Osteocyte (in vitro differentiated cells): ENCODE data around the gene MGAT5. TPM values are rescaled to one million over a fixed set of nuclear protein-coding genes. Genes with fewer than 3 reads are reported as not detected.

Source experiments
- DNase-seq: peaks from one replicate; pipeline ENCODE4 v3.0.0; 2021; ENCODE audit warnings: mixed read lengths; ENCODE audit not compliant: unreplicated experiment; ENCODE audit errors: extremely low spot score
- H3K27ac Mint-ChIP-seq: one replicate; pipeline ENCODE4 v1.8.0; 2021; ENCODE audit warnings: mild to moderate bottlenecking, mixed read lengths; ENCODE audit not compliant: unreplicated experiment
- H3K27me3 Mint-ChIP-seq: one replicate; pipeline ENCODE4 v1.8.0; 2021; ENCODE audit warnings: mixed read lengths; ENCODE audit not compliant: unreplicated experiment
- H3K36me3 Mint-ChIP-seq: one replicate; pipeline ENCODE4 v1.8.0; 2021; ENCODE audit warnings: mixed read lengths; ENCODE audit not compliant: unreplicated experiment
- H3K4me1 Mint-ChIP-seq: one replicate; pipeline ENCODE4 v1.8.0; 2021; ENCODE audit warnings: mixed read lengths; ENCODE audit not compliant: unreplicated experiment
- H3K4me3 Mint-ChIP-seq: one replicate; pipeline ENCODE4 v1.8.0; 2021; ENCODE audit warnings: mild to moderate bottlenecking, moderate library complexity, mixed read lengths; ENCODE audit not compliant: unreplicated experiment
- H3K9me3 Mint-ChIP-seq: one replicate; pipeline ENCODE4 v1.8.0; 2021; ENCODE audit warnings: mixed read lengths; ENCODE audit not compliant: unreplicated experiment
- CTCF ChIP-seq: fragments of 200-600 bp; sonication (generic); IDR thresholded peaks from 2 replicates; pipeline ENCODE4 v1.5.0; 2021; ENCODE audit warnings: antibody characterized with exemption, mild to moderate bottlenecking, moderate library complexity
- total RNA-seq: library from RNA; stranded (reverse); gene quantifications from 2 replicates; pipeline ENCODE4 v1.2.1, GENCODE V29; 2021

The MGAT5 gene
- total RNA-seq, 1 donor from 2014 or later, result 22.6 TPM

DNA sequence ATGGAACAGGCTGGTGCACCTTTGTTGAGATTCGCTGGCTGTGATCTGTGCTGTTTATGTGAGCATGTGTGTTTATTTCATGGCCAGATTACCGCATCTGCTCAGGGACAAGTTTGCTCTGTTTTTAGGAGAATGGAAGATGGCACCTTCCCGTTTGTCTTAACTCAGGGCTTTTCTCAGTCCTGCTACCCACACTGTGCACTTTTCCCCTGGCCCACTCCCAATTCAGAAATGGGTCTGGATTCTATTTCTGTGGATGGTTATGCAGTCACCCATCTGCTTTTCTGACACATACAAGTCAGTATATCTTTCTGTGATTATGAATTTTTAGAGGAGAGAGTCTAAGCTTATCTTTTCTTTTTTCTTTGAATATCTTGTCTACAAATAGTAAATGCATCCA is 15.4 kb downstream of the MGAT5 start:
- no peak overlapping the region for H3K27ac Mint-ChIP-seq
- no peak overlapping the region for H3K4me3 Mint-ChIP-seq
- no peak for DNase-seq
- no peaks in the 10 kb centered on the region for H3K4me1 Mint-ChIP-seq
- H3K36me3 Mint-ChIP-seq, result peaks cover 5% of the 10 kb centered on the region
- no peak for TF ChIP-seq CTCF
- H3K9me3 Mint-ChIP-seq, result no peaks in the 10 kb centered on the region
- H3K27me3 Mint-ChIP-seq, result no peaks in the 10 kb centered on the region

DNA sequence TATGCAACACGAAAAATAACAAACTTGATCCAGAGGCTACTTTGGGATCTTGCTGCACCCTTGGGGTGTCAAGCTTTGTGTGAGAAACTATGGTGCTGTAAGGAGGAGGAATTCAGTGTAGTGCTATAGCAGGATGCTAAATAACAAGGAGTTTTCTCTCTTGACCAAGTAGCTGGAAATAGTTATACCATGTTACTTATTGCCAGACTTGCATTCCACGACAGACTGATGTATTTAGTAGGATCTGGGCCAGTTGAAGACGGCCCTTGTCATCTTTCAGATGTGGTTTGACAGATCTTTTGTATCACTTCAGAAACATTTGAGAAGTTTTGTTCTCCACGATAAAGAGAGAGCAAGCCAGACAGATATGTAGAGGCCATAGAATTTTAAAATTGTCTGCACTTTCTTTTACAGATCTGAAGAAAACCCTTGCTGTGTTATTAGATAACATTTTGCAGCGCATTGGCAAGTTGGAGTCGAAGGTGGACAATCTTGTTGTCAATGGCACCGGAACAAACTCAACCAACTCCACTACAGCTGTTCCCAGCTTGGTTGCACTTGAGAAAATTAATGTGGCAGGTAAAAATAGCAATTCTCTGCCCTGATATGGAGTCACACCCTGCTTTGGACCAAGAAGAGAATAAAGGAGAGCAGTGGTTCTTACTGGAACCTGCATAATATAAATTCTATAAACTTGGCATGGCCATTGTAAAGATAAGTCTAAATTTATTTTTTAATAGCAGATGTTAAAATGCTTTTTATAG is 16.3 kb downstream of the MGAT5 start:
- Mint-ChIP-seq H3K9me3 (no peaks in the 10 kb centered on the region), H3K4me3 (no peak overlapping the region), H3K4me1 (no peaks in the 10 kb centered on the region), H3K27ac (no peak overlapping the region), H3K27me3 (no peaks in the 10 kb centered on the region), H3K36me3 (peaks cover 5% of the 10 kb centered on the region)
- TF ChIP-seq CTCF, result no peak
- no peak for DNase-seq

DNA sequence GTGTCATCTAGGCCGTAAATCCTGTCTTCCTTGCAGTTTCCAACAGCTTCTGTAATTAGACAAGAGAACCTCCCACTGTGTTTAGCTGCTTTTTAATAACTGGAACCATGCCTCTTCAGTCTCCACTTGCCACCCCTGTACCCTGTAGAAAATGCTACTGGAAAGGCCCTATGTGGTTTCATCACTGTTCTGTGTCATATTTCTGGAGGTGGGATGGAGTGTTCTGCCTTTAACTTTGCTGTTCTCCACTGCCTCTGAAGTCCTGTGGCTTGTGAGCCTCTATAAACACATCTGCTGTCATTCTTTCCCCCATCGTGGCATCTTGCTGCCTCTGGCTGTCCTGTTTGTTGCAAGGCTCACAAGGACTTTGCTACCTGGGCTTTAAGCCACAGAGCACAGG is 17.9 kb downstream of the MGAT5 start:
- peaks cover 4% of the 10 kb centered on the region for H3K4me1 Mint-ChIP-seq
- no peaks in the 10 kb centered on the region for H3K27me3 Mint-ChIP-seq
- H3K36me3 Mint-ChIP-seq, result peaks cover 5% of the 10 kb centered on the region
- no peak for DNase-seq
- H3K27ac Mint-ChIP-seq, result no peak overlapping the region
- no peaks in the 10 kb centered on the region for H3K9me3 Mint-ChIP-seq
- TF ChIP-seq CTCF, result no peak
- no peak overlapping the region for H3K4me3 Mint-ChIP-seq

- H3K4me1 Mint-ChIP-seq, result peaks cover 5% of the 10 kb centered on the region
- no peaks in the 10 kb centered on the region for H3K27me3 Mint-ChIP-seq
- DNase-seq, result no peak
- H3K27ac Mint-ChIP-seq, result no peak overlapping the region
- H3K9me3 Mint-ChIP-seq, result no peaks in the 10 kb centered on the region
- TF ChIP-seq CTCF, result no peak
- H3K36me3 Mint-ChIP-seq, result peaks cover 5% of the 10 kb centered on the region
- H3K4me3 Mint-ChIP-seq, result no peak overlapping the region
Measured at GRCh38 chr2:134272806-134273205, 18.9 kb downstream of the MGAT5 start.

DNA sequence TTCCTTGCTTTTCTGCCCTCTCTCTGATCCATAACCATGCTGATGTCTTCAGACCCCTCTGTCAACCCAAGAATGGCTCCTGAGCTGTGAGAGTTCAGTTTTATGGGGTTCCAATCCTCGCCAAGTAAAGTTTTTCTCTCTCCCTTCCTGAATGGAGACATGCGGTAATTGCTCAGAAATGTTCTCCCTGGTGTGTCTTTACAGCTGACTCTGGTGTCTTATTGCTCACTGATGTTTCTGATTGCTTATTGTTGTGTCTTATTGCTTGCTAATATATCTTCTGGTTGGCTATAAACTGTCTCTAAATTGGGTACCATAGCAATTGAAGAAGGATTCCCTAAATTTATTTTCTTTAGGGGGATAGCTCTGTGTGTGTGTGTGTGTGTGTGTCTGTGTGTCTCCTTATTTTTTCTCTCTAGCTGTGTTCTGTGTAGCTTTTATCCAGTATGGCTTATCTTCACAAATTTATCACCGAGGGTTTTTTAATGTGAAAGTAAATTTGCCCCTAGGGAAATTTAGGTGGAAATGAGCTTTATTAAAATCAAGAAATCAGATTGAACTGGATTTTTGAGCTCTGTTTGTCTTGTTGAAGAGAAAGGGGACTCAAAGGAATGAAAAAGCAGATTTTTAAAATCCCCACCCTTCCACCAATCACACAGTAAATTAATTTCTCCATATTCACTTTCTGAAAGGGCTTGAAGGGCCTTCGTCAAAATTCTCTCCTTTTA is 19.5 kb downstream of the MGAT5 start:
- no peak overlapping the region for H3K4me3 Mint-ChIP-seq
- TF ChIP-seq CTCF, result no peak
- H3K9me3 Mint-ChIP-seq, result no peaks in the 10 kb centered on the region
- H3K27me3 Mint-ChIP-seq, result no peaks in the 10 kb centered on the region
- peaks cover 5% of the 10 kb centered on the region for H3K4me1 Mint-ChIP-seq
- DNase-seq, result no peak
- peaks cover 5% of the 10 kb centered on the region for H3K36me3 Mint-ChIP-seq
- no peak overlapping the region for H3K27ac Mint-ChIP-seq
